Gastrocnemius medialis (tissue), 4 donors: ENCODE measurements around the gene SNRPD3. TPM values are rescaled to one million over a fixed set of nuclear protein-coding genes. Genes with fewer than 3 reads are reported as not detected.

Experiments
- ATAC-seq, 2 donors: fragments of 150-250 bp; one replicate each; pipeline ENCODE4 v1.9.1; 2016
- DNase-seq, 2 donors: peaks; one replicate each; pipeline ENCODE4 v3.0.0-alpha.2; 2019
- H3K27ac ChIP-seq, 4 donors: fragments of 200-600 bp; sonication (generic); 1 replicate in 1 of 4; 2 replicates in 3 of 4; pipeline ENCODE4 v1.5.1; 2016 to 2018; ENCODE audit warnings: mild to moderate bottlenecking in 2 of 4, moderate library complexity in 1 of 4
- H3K27me3 ChIP-seq, 3 donors: fragments of 200-600 bp; sonication (generic) in 2 of 3; 1 replicate in 1 of 3; 2 replicates in 2 of 3; pipeline versions ENCODE4 v1.5.1 to v1.6.0; 2016 to 2019; ENCODE audit warnings: mild to moderate bottlenecking in 1 of 3, moderate library complexity in 1 of 3
- H3K36me3 ChIP-seq, 2 donors: fragments of 200-600 bp; sonication (generic) in 1 of 2; one replicate each; pipeline ENCODE4 v1.5.1; 2017 to 2018
- H3K4me1 ChIP-seq, 2 donors: fragments of 200-600 bp; sonication (generic) in 1 of 2; one replicate each; pipeline ENCODE4 v1.5.1; 2016 to 2017; ENCODE audit warnings: mild to moderate bottlenecking in 2 of 2
- H3K4me3 ChIP-seq, 4 donors: fragments of 200-600 bp; sonication (generic) in 3 of 4; 1 replicate in 1 of 4; 2 replicates in 3 of 4; pipeline ENCODE4 v1.5.1; 2016 to 2019; ENCODE audit warnings: mild to moderate bottlenecking in 2 of 4
- H3K9me3 ChIP-seq, 3 donors: fragments of 200-600 bp; sonication (generic) in 2 of 3; 1 replicate in 1 of 3; 2 replicates in 2 of 3; pipeline ENCODE4 v1.5.1; 2016 to 2019
- CTCF ChIP-seq, 5 experiments: fragments of 450-650 bp in 3 of 5; fragments of 200-600 bp in 2 of 5; sonication (generic) in 2 of 5; IDR thresholded peaks in 4 of 5; conservative IDR thresholded peaks in 1 of 5; 1 replicate in 4 of 5; 2 replicates in 1 of 5; pipeline ENCODE4 v1.5.1; 2016 to 2019; ENCODE audit warnings: antibody characterized with exemption in 5 of 5, mild to moderate bottlenecking in 3 of 5, moderate library complexity in 3 of 5
- POLR2A ChIP-seq, 2 donors: fragments of 450-650 bp; IDR thresholded peaks; one replicate each; pipeline ENCODE4 v1.6.1; 2017; ENCODE audit warnings: antibody characterized with exemption in 2 of 2, mild to moderate bottlenecking in 2 of 2, moderate library complexity in 2 of 2
- in situ Hi-C, 4 donors: fragments of 200-750 bp; cut with MboI; loops; one replicate each; pipeline versions ENCODE4 v1.15.0 to v1.8.0; 2017; ENCODE audit warnings: low sequenced_read_pairs in 4 of 4
- intact Hi-C: fragments of 100-400 bp; cut with DNase I; formaldehyde crosslinking; loops from one replicate; pipeline ENCODE4 v1.15.1; 2023; ENCODE audit warnings: low total_unique reads
- total RNA-seq, 4 donors: library from RNA; depleted of rRNA; stranded (reverse); fragments of >200 nt; gene quantifications; one replicate each; pipeline versions ENCODE4 v1.1.0 to v1.2.3, GENCODE V29; 2016

Gene SNRPD3
- total RNA-seq, 4 donors from 2014 or later = 119 to 166 (median 145) TPM

- H3K4me1 ChIP-seq = no peaks in the 10 kb centered on the region
- intact Hi-C loops = no loop called here
- no peaks in the 10 kb centered on the region for H3K36me3 ChIP-seq
- no peak for TF ChIP-seq CTCF (IDR thresholded peaks at IDR 0.05 in 4 of 5, conservative IDR thresholded peaks at IDR 0.05 in 1 of 5)
- TF ChIP-seq POLR2A (IDR thresholded peaks at IDR 0.05) = no peak
- H3K27ac ChIP-seq = no peak overlapping the region
- in situ Hi-C loops = no loop called here
- H3K4me3 ChIP-seq = no peak overlapping the region
- ATAC-seq = no peak
- no peaks in the 10 kb centered on the region for H3K9me3 ChIP-seq
- DNase-seq = no peak
- H3K27me3 ChIP-seq = no peaks in the 10 kb centered on the region
These were observed 27.7 kb downstream of the SNRPD3 start for GRCh38 chr22:24583221-24584165.

- DNase-seq (no peak), ATAC-seq (no peak)
- H3K36me3 ChIP-seq = no peaks in the 10 kb centered on the region
- in situ Hi-C loops = no loop called here
- TF ChIP-seq CTCF (IDR thresholded peaks at IDR 0.05 in 4 of 5, conservative IDR thresholded peaks at IDR 0.05 in 1 of 5) = no peak
- no peak for TF ChIP-seq POLR2A (IDR thresholded peaks at IDR 0.05)
- H3K4me1 ChIP-seq = no peaks in the 10 kb centered on the region
- H3K9me3 ChIP-seq = no peaks in the 10 kb centered on the region
- no peak overlapping the region for H3K27ac ChIP-seq
- intact Hi-C loops = no loop called here
- no peak overlapping the region for H3K4me3 ChIP-seq
- H3K27me3 ChIP-seq = no peaks in the 10 kb centered on the region
These were observed 28.5 kb downstream of the SNRPD3 start for GRCh38 chr22:24584166-24584790.

GRCh38 chr22:24584871-24585411 lies 29.1 kb downstream of the SNRPD3 start:
- H3K4me1 ChIP-seq = no peaks in the 10 kb centered on the region
- no peaks in the 10 kb centered on the region for H3K36me3 ChIP-seq
- H3K9me3 ChIP-seq = no peaks in the 10 kb centered on the region
- no peak for ATAC-seq
- no peaks in the 10 kb centered on the region for H3K27me3 ChIP-seq
- TF ChIP-seq CTCF (IDR thresholded peaks at IDR 0.05 in 4 of 5, conservative IDR thresholded peaks at IDR 0.05 in 1 of 5) (no peak), POLR2A (IDR thresholded peaks at IDR 0.05) (no peak)
- intact Hi-C loops = no loop called here
- H3K27ac ChIP-seq = no peak overlapping the region
- DNase-seq = no peak
- in situ Hi-C loops = no loop called here
- no peak overlapping the region for H3K4me3 ChIP-seq

GRCh38 chr22:24585461-24585860 lies 29.7 kb downstream of the SNRPD3 start:
- no peak for DNase-seq
- in situ Hi-C loops (no loop called here), intact Hi-C loops (no loop called here)
- Histone ChIP-seq H3K4me1 (no peaks in the 10 kb centered on the region), H3K36me3 (no peaks in the 10 kb centered on the region), H3K4me3 (no peak overlapping the region), H3K27ac (no peak overlapping the region), H3K9me3 (no peaks in the 10 kb centered on the region), H3K27me3 (no peaks in the 10 kb centered on the region)
- TF ChIP-seq CTCF (IDR thresholded peaks at IDR 0.05 in 4 of 5, conservative IDR thresholded peaks at IDR 0.05 in 1 of 5) (no peak), POLR2A (IDR thresholded peaks at IDR 0.05) (no peak)
- ATAC-seq = no peak
